DND-41 (cell line): ENCODE measurements around the gene SERHL2.
"Not testable (repeated sequence)": the region's sequence is repeated elsewhere in the genome, so short reads cannot be mapped to it uniquely, and the experiment has no call there.

Experiments used
- ATAC-seq: fragments of 200-7000 bp; cut with Tn5 transposase; 3 replicates; pipeline ENCODE4 v1.9.1; 2021; ENCODE audit warnings: low read depth; ENCODE audit not compliant: insufficient read depth
- DNase-seq: peaks from one replicate; pipeline ENCODE4 v3.0.0-alpha.2; 2020
- H2AFZ ChIP-seq: 2 replicates; pipeline ENCODE4 v1.6.0; 2012; ENCODE audit warnings: low read depth, low read length
- H3K27ac ChIP-seq: 2 replicates; pipeline ENCODE4 v1.5.1; 2012; ENCODE audit warnings: low read length, inconsistent platforms
- H3K27me3 ChIP-seq: fragments of 200-600 bp; sonication (generic); 2 replicates; pipeline ENCODE4 v1.6.0; 2012; ENCODE audit warnings: low read length, mild to moderate bottlenecking, inconsistent platforms; ENCODE audit not compliant: insufficient read depth, poor library complexity
- H3K36me3 ChIP-seq: 2 replicates; pipeline ENCODE4 v1.5.1; 2012; ENCODE audit warnings: low read length, inconsistent platforms; ENCODE audit not compliant: insufficient read depth
- H3K4me1 ChIP-seq: 2 replicates; pipeline ENCODE4 v1.5.1; 2012; ENCODE audit warnings: mild to moderate bottlenecking, low read length; ENCODE audit not compliant: insufficient read depth
- H3K4me2 ChIP-seq: 2 replicates; pipeline ENCODE4 v1.6.0; 2012; ENCODE audit warnings: mild to moderate bottlenecking, moderate library complexity, low read length, inconsistent platforms; ENCODE audit not compliant: insufficient read depth
- H3K4me3 ChIP-seq, 2 experiments: fragments of 200-600 bp in 1 of 2; shearing (Covaris generic) in 1 of 2; 2 replicates each; pipeline ENCODE4 v1.5.1; 2012 to 2016; ENCODE audit warnings: inconsistent platforms in 2 of 2, low read length in 2 of 2, mild to moderate bottlenecking in 2 of 2, low read depth in 1 of 2, moderate library complexity in 1 of 2
- H3K79me2 ChIP-seq: 2 replicates; pipeline ENCODE4 v1.6.0; 2012; ENCODE audit warnings: low read length, inconsistent platforms; ENCODE audit not compliant: insufficient read depth
- H3K9ac ChIP-seq: 2 replicates; pipeline ENCODE4 v1.6.0; 2012; ENCODE audit warnings: low read depth, mild to moderate bottlenecking, inconsistent platforms, low read length, moderate library complexity
- H3K9me3 ChIP-seq: 2 replicates; pipeline ENCODE4 v1.5.1; 2012; ENCODE audit warnings: low read length, moderate library complexity, mild to moderate bottlenecking, inconsistent platforms; ENCODE audit not compliant: insufficient read depth, severe bottlenecking
- H4K20me1 ChIP-seq: 2 replicates; pipeline ENCODE4 v1.6.0; 2012; ENCODE audit warnings: low read length; ENCODE audit not compliant: insufficient read depth
- CTCF ChIP-seq: IDR thresholded peaks from 2 replicates; pipeline ENCODE4 v1.5.1; 2012; ENCODE audit warnings: borderline replicate concordance, low read length, moderate library complexity, mild to moderate bottlenecking; ENCODE audit not compliant: poor library complexity, severe bottlenecking; ENCODE audit errors: extremely low read depth
- EZH2 ChIP-seq: IDR thresholded peaks from 3 replicates; pipeline ENCODE4 v1.6.1; 2012; ENCODE audit warnings: borderline replicate concordance, low read depth, mild to moderate bottlenecking, moderate library complexity, low read length, inconsistent platforms; ENCODE audit not compliant: severe bottlenecking

The SERHL2 gene

DNA sequence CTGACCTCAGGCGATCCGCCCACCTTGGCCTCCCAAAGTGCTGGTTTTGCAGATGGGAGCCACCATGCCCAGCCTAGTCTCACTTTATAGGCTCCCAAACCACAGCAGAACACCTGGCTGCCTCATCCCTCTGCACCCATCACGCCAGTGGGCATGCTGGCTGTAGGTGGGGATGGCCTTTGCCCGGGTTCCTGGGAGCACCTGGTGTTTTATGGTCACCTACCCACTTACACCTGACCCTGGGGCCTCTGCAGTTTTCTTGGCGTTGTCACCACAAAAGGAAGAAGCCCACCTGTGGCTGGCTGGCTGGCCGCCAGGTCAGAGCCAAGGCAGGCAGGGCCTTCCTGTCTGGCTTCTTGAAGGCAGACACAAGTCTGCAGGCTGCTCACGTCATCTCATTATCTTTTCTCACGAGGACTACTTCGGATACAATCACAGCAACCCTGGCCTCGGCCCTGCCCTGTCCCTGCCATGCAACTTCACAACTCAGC lies 42.3 kb upstream of the SERHL2 start:
- DNase-seq: peak; percentile 42
- Histone ChIP-seq H3K9ac (no peak overlapping the region), H3K27ac (no peak overlapping the region), H3K4me1 (peaks cover 4% of the 10 kb centered on the region), H2AFZ (no peak overlapping the region), H4K20me1 (peaks cover 35% of the 10 kb centered on the region), H3K79me2 (peaks cover 9% of the 10 kb centered on the region), H3K27me3 (no peaks in the 10 kb centered on the region), H3K36me3 (peaks cover 43% of the 10 kb centered on the region), H3K4me3 (no peak overlapping the region), H3K9me3 (no peaks in the 10 kb centered on the region), H3K4me2 (no peak overlapping the region)
- no peak for ATAC-seq
- TF ChIP-seq EZH2: no peak
- no peak for TF ChIP-seq CTCF

- peaks cover 51% of the 10 kb centered on the region for H3K36me3 ChIP-seq
- not testable (repeated sequence) for H3K27me3 ChIP-seq, H2AFZ ChIP-seq, H3K27ac ChIP-seq, ATAC-seq, DNase-seq, H3K9ac ChIP-seq, H3K9me3 ChIP-seq, H3K4me3 ChIP-seq, H3K4me2 ChIP-seq
- peaks cover 10% of the 10 kb centered on the region for H3K4me1 ChIP-seq
- H3K79me2 ChIP-seq: peaks cover 18% of the 10 kb centered on the region
- peaks cover 39% of the 10 kb centered on the region for H4K20me1 ChIP-seq
These were observed 41.3 kb upstream of the SERHL2 start for GRCh38 chr22:42512273-42512990.

- H3K4me3 ChIP-seq, H3K4me2 ChIP-seq, ATAC-seq, H3K27me3 ChIP-seq, H3K9ac ChIP-seq, H3K9me3 ChIP-seq, H3K27ac ChIP-seq, H2AFZ ChIP-seq, DNase-seq: not testable (repeated sequence)
- Histone ChIP-seq H3K36me3 (peaks cover 60% of the 10 kb centered on the region), H3K4me1 (peaks cover 23% of the 10 kb centered on the region), H4K20me1 (peaks cover 48% of the 10 kb centered on the region), H3K79me2 (peaks cover 33% of the 10 kb centered on the region)
These were observed 39.4 kb upstream of the SERHL2 start for GRCh38 chr22:42514331-42514730.

- peaks cover 48% of the 10 kb centered on the region for H4K20me1 ChIP-seq
- not testable (repeated sequence) for DNase-seq, ATAC-seq, H3K4me3 ChIP-seq, H3K4me2 ChIP-seq, H3K27me3 ChIP-seq, H3K9ac ChIP-seq, H3K9me3 ChIP-seq, H2AFZ ChIP-seq, H3K27ac ChIP-seq
- H3K4me1 ChIP-seq: peaks cover 29% of the 10 kb centered on the region
- peaks cover 41% of the 10 kb centered on the region for H3K79me2 ChIP-seq
- H3K36me3 ChIP-seq: peaks cover 60% of the 10 kb centered on the region
These were observed 38.5 kb upstream of the SERHL2 start for GRCh38 chr22:42515304-42515703.

DNA sequence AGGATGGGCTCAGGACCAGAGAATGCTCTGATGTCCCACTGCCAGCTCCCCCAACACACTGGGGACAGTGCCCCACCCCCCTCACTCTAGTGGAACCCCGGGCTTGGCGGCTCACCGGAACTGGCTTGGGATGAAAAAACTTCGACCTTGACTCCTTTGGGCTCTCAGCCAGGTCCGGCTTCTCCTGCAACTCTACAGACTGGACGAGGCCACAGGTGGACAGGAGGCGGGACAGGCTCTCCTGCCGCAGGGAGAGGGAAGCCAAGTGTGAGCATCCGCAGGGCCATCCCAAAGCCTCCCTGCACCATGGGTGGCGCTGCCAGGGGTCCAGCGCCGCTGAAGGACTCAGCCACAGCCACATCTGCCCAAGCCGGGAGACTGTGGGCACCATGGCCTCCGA lies 37.9 kb upstream of the SERHL2 start:
- TF ChIP-seq CTCF (no peak), EZH2 (no peak)
- Histone ChIP-seq H4K20me1 (peaks cover 46% of the 10 kb centered on the region), H3K9ac (no peak overlapping the region), H3K27me3 (no peaks in the 10 kb centered on the region), H3K36me3 (peaks cover 60% of the 10 kb centered on the region), H3K4me3 (no peak overlapping the region), H3K4me2 (peak overlapping the region; percentile 21; the same call in 1 of the 2 replicates), H3K9me3 (no peaks in the 10 kb centered on the region), H3K27ac (no peak overlapping the region), H3K79me2 (peaks cover 41% of the 10 kb centered on the region), H2AFZ (no peak overlapping the region), H3K4me1 (peaks cover 35% of the 10 kb centered on the region)
- no peak for ATAC-seq
- no peak for DNase-seq

GRCh38 chr22:42517103-42517502 lies 36.7 kb upstream of the SERHL2 start:
- H3K79me2 ChIP-seq: peaks cover 41% of the 10 kb centered on the region
- peaks cover 37% of the 10 kb centered on the region for H4K20me1 ChIP-seq
- not testable (repeated sequence) for H2AFZ ChIP-seq, H3K9me3 ChIP-seq, H3K27me3 ChIP-seq, H3K27ac ChIP-seq, ATAC-seq, H3K4me3 ChIP-seq, DNase-seq, H3K9ac ChIP-seq
- H3K36me3 ChIP-seq: peaks cover 51% of the 10 kb centered on the region
- peak overlapping the region; percentile 58; the same call in 1 of the 2 replicates for H3K4me2 ChIP-seq
- peaks cover 35% of the 10 kb centered on the region for H3K4me1 ChIP-seq
